Activated CD4-positive, alpha-beta T cell treated with anti-CD3 and anti-CD28 coated beads for 24 hours (primary cell): Measurements from ENCODE around the gene EDNRA.

Experiments
- DNase-seq, 2 donors: peaks; one replicate each; pipeline ENCODE4 v3.0.0-alpha.2; 2020; ENCODE audit warnings: low read depth in 2 of 2

EDNRA gene

DNA sequence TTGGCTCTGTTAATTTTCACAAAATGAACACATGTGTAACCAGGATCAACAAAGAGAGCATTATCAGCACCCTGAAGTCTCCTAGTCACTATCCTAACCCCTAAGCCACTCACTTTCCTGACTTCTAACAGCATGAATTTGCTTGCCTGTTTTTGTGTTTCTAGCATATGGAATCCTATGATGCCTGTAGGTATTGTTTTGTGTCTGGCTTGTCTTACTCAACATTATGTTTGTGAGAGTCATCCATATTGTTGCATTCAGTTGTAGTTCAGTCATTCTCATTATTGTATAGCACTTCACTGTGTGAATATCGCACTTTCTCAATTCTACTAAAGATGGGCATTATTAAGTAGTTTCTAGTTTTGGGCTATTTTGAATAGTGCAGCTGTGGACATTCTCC is 15.6 kb downstream of the EDNRA start:
- DNase-seq: no peak

DNA sequence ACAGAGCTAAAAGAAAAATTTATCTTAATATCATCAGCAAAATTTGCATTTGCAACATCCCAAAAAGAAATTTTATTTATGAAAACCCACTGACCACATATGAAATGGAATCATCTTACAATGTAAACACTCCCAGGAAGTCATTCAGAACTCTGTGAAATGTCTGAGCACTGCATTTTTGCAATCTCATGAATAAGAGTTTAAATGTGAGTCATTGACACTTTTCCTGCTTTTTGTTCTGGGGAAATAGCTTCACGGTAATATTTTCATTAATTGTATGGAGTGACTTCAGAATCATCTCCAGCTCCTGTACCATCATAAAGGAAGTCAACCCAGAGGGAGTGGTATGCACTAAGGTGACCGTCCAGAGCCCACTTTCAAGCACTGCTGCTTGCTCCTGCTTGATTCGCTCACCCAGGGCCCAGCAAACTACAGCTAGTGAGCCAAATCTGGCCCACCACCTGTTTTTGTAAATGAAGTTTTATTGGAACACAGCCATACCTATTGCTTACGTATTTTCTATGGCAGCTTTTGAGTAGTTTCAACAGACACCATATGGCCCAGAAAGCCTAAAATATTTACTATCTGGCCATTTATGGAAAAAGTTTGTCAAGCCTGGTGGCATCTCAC is 17.2 kb downstream of the EDNRA start:
- no peak for DNase-seq

DNA sequence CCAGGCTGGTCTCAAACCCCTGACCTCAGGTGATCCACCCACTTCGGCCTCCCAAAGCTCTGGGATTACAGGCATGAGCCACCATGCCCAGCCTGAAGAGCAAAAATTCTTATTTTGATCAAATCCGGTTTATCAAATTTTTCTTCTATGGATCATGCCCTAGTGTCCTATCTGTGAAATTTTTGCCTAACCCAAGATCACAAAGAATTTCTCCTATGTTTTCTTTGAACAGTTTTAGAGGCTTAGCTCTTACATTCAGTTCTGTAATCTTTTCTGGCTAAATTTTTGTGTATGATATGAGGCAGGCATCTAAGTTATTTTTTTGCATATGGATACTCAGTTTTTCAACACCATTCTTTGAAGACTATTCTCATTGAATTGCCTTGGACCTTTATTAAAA is 27.4 kb downstream of the EDNRA start:
- no peak for DNase-seq

DNA sequence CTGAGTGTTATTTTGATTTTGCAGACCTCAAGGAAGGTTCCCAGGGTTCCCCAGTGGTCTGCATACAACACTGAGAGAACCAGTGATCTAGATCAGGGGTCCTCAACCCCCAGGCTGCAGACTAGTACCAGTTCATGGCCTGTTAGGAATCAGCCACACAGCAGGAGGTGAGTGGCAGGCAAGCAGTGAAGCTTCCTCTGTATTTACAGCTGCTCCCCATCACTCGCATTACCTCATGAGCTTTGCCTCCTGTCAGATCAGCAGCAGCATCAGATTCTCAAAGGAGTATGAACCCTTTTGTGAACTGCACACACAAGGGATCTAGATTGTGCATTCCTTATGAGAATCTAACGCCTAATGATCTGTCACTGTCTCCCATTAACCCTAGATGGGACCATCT is 28.5 kb downstream of the EDNRA start:
- no peak for DNase-seq

DNA sequence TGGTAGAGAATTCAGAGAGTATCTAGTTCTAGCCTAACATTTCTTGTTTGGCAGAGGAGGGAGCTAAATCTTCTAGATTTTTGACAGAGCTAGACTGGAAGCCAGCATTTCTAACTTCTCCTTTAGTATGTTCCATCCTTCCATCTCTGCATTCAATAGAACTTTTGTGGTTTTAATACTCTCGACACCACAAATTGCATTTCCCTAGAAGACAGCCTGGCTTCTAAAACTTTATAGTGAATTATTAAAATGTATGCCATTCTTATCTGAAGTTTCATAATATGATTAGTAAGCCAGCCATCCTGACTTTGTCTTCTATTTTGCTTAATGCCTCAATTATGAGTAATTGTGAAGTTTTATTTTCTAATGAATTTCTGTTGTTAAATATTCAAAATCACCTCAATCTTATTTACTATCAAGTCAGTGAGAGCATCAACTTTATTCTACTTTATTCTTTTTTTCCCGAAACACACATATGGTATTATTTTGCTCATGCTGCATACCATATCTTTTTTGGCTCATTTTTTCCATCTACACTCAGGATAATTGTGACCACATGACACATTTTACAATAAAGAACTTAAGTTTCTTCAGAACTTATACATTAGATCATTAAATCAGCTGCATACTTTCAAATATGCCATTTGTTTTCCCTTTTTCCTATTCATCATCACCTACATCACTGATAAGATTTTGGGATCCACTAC is 30.2 kb downstream of the EDNRA start:
- no peak for DNase-seq

DNA sequence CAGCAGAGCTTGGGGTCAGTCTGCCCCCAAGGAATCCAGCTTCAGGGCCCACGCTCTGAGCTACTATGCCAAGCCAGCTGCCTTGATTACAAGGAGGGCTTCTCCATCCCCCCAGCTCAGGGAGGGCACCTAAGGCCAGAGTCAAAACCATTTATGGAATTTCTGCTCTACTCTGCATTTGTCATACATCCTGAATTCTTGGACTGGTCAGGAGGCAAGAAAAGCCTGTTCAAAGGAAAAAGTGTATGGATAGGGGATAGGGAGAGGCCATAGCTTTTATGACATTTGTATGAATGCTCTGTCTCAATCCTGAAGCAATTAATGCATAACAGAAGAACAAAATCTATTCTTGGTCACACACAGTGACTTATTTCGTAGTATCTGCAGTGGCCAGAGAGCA is 32.2 kb downstream of the EDNRA start:
- DNase-seq: no peak

DNA sequence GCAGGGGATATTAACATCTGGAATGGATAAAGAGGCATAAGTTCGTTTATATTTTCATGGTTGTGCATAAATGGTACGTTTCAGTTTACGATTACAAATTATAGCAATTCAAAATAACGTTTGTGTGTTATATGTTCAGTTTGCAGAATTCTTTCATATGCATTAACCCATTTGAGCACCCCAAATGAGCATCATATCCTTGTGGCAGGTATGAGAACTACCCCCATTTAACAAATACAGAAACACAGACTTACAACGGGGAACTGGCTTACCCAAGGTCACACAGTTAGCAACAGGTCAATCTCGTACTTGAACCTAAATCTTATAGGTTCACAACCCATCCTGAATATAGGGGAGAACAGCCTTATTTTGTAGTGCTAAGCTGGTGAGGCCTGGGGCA is 33.1 kb downstream of the EDNRA start:
- DNase-seq: no peak

DNA sequence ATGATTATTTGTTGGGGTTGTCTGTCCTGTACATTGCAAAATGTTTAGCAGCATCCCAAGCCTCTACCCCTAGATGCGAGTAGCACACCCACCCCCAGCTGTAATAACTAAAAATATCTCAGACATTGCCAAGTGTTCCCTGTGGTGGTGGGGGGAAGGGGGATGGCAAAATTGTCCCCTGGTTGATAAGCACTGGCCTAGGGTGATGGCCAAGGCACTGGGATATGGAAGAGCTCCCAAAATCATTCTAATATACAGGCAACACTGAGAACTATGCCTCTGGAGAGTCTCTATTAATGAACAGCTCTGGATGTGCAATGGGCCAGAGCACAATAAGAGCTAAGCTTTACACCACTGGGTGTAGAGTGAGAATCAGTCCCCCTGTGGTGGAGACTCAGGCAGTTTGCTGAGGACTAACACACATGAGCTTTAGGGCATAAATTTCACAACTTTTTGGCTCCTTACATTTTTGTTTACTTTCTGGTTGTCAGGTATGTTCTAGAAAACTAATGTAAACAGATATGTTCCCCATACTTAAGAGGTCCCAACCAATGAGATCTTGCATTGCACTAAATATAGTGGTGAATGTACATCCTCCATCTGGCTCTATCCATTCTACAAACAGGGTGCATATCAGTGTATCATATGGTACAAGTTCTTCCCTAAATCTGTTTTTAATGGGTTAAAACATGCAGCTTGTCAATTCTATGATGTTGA is 34.5 kb downstream of the EDNRA start:
- no peak for DNase-seq

DNA sequence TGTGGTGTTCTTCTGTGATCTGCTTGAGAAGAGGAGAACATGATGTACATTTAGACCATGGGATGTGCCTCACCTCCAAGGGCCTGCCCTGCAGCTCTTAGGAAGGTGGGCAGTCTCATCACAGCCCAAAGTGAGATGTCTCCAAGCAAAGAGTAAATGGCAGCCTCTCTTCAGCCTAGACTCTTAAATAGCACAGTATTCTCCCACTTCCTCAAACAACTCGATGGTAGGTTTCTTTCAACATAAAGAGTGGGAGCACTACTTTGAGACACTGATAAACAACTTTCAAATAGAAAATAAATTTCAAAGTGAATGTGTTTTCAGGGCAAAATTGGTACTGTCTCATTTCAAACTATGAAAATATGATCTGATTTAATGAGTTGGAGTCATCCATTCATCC is 35.2 kb downstream of the EDNRA start:
- DNase-seq: no peak

DNA sequence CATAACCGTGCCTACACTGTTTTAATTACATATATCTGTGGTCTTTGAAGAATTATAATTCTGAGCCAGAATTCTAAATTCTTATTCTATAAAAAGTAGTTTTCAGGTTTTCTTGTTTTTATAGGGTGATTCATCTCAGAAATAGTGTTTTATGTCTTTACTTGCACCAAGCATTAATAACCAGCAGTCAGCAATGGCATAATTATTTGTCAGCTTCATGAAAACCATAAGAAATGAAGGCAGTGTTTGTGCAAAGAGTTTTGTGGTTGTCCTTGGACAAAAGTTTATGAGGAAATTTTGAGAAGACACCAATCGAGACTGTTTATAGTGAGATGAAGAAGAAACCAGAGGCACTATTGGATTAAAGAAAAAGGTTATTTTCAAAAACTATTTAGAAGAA is 37.2 kb downstream of the EDNRA start:
- DNase-seq: no peak

DNA sequence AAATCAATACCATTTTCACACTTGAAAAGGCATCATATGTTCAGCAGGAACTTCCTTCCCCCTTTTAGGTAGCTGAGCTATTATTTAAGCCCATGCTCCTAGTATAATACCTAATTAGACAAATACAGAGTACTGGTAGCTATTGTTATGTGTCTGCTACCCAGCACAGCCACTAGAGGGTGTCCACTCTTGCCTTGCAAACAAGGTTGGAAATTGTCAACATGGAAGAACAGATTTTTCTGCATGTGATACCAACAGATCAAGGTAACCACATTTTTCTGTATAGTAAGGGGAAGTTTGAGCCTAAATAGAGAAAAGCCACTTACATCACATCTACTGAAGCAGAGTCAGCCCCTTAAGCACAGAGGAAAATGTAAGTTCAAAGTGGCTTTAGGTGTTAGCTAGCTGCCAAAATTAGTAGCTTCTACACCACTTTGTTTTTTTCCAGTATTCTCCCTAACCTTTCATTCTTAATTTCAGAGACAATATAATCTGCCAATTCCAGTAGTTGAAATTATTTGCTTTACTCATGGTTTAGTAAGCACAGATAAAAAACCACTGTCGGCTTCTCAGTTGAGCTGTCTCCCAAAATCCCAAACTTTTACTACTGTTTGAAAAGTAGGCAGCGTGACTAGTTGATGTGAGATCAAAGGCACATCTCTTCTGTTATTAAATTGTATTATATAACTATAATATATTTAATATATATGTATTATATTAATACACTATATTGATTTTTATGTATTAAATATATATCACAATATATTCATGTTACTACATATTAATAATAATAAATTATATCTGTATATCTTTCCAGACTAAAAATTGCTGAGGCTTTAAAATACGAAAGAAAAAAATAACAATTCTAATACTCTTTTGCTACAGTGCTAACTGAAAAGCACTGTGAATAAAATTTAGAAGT is 38.2 kb downstream of the EDNRA start:
- peak; percentile 4 to 28 for DNase-seq

DNA sequence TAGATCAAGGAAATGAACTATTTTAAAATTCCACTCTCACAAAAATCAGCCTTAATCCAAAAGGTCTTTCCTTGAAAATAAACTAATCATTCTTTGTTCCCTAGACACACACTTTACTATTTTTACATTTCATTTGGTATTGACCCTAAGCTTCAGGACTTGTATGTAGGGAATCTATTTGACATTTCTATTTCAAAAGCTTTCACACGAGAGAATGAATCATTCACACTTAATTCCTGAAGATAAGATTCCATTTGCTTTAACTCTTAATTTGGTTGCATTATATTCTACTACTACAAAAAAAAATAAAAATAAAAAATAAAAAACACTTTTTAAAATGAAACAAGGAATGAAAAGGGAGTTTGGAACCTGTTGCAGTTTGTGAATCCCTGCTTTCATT is 43.7 kb downstream of the EDNRA start:
- DNase-seq: no peak

DNA sequence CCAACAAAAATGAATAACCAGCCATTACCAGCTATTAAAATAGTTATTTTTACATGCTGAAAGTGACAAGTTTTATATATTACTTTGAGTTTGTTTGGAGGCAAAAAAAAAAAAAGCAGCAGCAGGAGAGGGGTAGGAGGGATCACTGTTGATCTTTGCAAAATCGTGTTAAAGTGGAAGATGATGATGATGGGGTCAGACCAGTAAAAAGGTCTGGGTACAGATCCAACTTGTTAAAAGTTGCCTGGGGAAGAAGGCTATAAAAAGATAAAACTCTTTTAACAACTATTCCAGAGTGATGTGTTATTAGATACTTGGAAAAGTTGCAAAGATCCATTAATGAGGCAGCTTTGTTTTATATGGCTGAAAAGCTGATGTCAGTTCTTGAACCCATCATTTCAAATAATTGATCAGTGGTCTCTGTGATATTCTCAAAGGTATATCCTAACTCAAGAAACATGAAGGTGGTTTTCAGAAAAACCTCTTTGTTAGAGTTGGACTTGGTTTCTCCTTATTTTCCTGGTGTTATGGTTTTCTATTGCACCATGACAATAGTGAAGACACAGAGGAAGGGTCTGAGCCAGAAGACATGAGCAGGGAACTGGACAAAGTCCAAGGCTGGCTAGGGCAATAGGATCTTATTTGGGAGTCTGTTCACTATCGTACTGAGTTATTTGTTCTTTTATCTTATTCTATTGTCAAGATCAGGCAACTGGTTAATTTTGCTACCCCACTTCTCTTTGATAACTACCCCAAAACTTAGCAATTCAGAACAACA is 44.8 kb downstream of the EDNRA start:
- no peak for DNase-seq

DNA sequence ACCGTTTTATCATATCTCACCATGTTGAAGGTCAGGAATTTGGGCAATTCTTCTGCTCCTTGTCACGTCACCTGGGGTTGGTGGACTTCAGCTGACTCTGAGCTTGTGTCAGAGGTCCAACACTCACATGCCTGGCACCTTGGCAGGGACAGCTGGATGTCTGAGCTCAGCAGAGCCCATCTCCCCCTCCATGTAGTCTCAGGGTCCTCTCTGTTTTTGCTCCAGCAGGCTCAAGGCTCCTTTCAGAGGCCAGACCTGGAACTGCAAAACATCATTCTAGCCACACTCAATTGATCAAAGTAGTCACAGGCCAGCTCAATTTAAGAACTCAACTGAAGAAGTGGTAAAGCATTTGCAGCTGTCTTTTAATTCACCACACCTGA is 45.4 kb downstream of the EDNRA start:
- DNase-seq: no peak

DNA sequence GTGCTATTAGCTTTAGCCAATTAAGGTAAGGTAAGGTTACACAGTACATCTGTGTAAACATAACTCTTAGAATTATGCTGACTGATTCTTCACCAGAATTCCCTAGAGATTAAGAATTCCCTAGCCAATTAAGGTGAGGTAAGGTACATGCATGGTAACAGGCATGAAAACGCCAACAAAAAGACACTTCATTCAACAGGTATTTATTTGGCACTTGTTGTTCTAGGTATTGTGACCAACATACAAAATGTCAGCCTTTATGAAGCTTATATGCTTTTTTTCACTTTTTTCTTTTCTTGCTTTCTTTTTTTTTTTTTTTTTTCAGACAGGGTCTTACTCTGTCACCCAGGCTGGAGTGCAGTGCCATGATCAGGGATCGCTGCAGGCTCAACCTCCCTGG is 47.2 kb downstream of the EDNRA start:
- no peak for DNase-seq

DNA sequence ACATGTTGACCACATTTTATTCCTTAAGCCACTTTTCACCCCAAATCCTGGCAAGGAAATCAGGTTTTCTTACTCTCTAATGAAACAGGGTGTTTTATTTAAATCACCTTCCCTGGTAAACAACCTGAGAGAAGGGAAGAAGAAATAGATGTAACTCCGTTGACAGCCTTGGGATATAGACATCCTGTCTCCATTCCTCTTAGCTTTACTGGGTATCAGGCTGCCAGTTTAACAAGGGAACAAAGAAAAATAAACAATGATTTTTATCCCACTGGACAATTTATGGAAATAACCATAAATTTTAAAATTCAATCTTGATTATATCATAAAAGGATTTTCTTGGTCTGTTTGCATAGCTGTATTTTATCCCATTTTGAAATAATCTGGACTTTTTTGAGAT is 49.2 kb downstream of the EDNRA start:
- no peak for DNase-seq

DNA sequence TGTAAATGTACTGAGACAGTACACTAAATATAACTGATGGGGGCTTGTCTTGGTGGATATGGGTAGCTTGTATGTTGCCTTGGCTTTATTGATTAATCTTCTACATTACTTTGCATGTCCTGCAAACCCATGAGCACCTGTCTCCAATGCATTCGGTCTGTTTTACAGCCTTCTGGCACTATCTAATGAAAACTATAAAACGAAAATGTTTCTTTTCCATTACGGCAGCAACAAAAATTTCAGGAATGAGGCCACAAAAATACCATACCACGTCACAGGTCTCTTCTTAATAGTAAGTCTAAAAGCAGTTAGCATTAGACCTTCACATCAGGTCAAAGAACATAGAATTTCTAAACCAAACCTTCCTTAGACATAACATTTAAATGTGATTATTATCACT is 49.8 kb downstream of the EDNRA start:
- DNase-seq: no peak

DNA sequence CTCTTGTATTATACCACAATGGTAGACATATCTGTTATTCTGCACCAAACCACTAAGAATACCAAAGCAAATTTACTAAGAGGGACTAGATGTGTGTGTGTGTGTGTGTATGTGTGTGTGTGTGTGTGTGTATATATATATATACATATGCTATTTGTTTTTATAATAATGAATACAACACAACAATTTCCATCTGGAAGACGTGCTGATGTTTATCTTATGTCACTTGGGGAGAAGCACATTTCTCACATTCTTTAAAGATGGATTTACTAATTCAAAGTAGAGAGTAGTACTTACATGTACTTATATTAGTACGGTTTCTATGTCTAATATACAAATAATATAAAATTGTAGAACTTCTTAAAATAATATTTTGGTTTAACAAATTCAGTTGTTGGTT is 52.0 kb downstream of the EDNRA start:
- no peak for DNase-seq

DNA sequence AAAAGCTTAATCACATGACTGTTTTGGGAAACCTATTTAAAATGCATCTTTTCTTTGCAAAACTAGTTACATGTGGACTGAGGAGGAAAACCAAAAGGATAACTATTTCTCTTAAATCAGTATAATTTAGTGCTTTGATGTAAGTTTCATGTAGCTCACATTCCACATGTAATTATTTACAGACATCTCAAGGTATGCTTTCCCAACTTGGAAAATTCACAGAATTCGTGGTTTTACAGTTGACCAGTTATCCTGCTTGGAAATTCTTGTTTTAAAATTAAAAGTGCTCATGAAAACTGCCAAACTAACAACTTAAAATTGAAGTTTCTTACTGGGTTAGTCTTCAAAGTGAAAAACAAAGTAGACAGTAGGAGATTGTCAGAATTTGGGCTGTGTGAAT is 52.4 kb downstream of the EDNRA start:
- no peak for DNase-seq

DNA sequence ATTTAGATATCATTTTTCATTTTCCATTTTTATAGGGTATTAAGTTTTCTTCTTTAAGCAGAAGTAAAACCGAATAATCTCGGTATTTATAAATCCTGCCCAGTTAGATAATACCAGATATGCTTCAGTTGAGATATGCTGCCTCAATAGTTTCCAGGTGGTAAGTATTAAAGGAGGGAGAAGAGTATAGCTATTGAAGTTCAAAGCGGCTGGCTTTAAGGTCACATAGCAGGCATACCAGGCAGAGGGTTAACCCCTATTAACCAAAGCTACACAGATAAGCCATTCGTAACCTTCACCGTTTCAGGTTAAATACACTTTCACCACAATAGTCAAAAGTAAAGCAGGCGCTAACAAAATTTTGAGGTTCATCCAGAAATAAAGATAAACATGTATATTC is 54.2 kb downstream of the EDNRA start:
- no peak for DNase-seq

DNA sequence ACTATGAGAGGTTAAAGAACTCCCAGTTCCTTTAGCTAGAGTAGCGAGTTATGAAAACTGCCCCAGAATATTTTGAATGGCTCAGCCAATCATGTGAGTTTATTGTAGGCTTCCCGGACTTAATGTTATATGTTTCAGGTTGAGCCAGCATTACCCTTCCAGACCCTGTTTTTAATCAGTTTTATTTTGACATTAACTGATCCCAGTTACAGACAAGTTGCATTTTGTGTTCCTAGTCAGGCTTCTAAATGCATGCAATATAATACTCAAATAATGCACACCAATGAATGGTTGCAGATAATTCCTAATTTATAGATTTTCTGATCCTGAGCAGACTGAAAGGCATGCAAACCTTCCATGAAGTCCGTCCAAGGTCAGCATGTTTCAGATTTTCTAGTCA is 57.8 kb downstream of the EDNRA start:
- DNase-seq: no peak

DNA sequence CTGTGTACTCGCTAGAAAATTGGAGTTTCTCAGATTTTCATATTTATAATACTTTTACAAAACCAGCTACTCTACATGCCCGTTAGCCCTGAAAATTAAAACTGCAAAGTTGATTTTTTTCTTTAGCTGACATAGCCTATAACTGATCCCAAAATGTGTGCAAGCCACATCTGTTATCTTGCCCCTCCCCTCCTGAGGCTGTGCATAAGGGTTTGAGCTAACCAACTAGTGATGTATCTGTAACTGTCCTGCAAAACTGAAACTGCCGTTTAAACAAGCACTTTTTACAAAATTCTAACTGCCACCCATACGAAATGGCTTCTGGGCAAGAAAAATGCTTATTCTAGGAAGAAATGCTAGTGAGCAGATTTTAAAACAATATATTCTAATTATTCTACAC is 59.1 kb downstream of the EDNRA start:
- DNase-seq: no peak
